ENCODE data around the gene CFAP100.
A peak's percentile ranks its signal among the peaks of the same experiment; 100 is the strongest.

CFAP100 gene

GRCh38 chr3:126424039-126424717, 29.5 kb downstream of the CFAP100 start:
- no peak for DNase-seq

GRCh38 chr3:126424751-126425150, 30.0 kb downstream of the CFAP100 start:
- no peak for DNase-seq

- no peak for DNase-seq
Measured at GRCh38 chr3:126431103-126431534, 36.4 kb downstream of the CFAP100 start.

- no peak for DNase-seq
Measured at GRCh38 chr3:126432361-126433104, 37.8 kb downstream of the CFAP100 start.

- no peak for DNase-seq
Measured at GRCh38 chr3:126433105-126433430, 38.4 kb downstream of the CFAP100 start.

- peak; percentile 28 for DNase-seq
Measured at GRCh38 chr3:126433496-126434263, 39.0 kb downstream of the CFAP100 start.

GRCh38 chr3:126434264-126434590, 39.5 kb downstream of the CFAP100 start:
- no peak for DNase-seq

- DNase-seq = no peak
Measured at GRCh38 chr3:126434931-126435411, 40.3 kb downstream of the CFAP100 start.

- no peak for DNase-seq
Measured at GRCh38 chr3:126435456-126436315, 41.0 kb downstream of the CFAP100 start.

- no peak for DNase-seq
Measured at GRCh38 chr3:126436826-126437717, 42.4 kb downstream of the CFAP100 start.

- no peak for DNase-seq
Measured at GRCh38 chr3:126438186-126438585, 43.5 kb downstream of the CFAP100 start.

- DNase-seq = no peak
Measured at GRCh38 chr3:126438746-126439145, 44.0 kb downstream of the CFAP100 start.

GRCh38 chr3:126439346-126439967, 44.7 kb downstream of the CFAP100 start:
- no peak for DNase-seq

GRCh38 chr3:126439968-126440708, 45.4 kb downstream of the CFAP100 start:
- no peak for DNase-seq

- no peak for DNase-seq
Measured at GRCh38 chr3:126440709-126440995, 45.9 kb downstream of the CFAP100 start.

- DNase-seq = no peak
Measured at GRCh38 chr3:126441256-126441880, 46.7 kb downstream of the CFAP100 start.

GRCh38 chr3:126442094-126442855, 47.6 kb downstream of the CFAP100 start:
- DNase-seq = no peak

GRCh38 chr3:126442856-126443242, 48.1 kb downstream of the CFAP100 start:
- no peak for DNase-seq

GRCh38 chr3:126445506-126445905, 50.8 kb downstream of the CFAP100 start:
- DNase-seq = no peak

GRCh38 chr3:126446301-126446700, 51.6 kb downstream of the CFAP100 start:
- no peak for DNase-seq
